Measurements from ENCODE around the gene PHRF1.
"Not testable (repeated sequence)": the region's sequence is repeated elsewhere in the genome, so short reads cannot be mapped to it uniquely, and the experiment has no call there.

Gene PHRF1

GRCh38 chr11:645536-645935, 69.3 kb downstream of the PHRF1 start:
- no peak for DNase-seq (ENCODE audit: low read depth)
- no peak overlapping the region for H3K4me3 ChIP-seq (ENCODE audit: control insufficient read depth, low read depth, low read length)
- no peak for TF ChIP-seq CTCF (IDR thresholded peaks at IDR 0.05; ENCODE audit: control insufficient read depth, insufficient read depth, low read depth, low read length, missing control alignments)

GRCh38 chr11:646214-646613, 69.9 kb downstream of the PHRF1 start:
- TF ChIP-seq CTCF (IDR thresholded peaks at IDR 0.05; ENCODE audit: control insufficient read depth, insufficient read depth, low read depth, low read length, missing control alignments): no peak
- H3K4me3 ChIP-seq (ENCODE audit: control insufficient read depth, low read depth, low read length): no peak overlapping the region

GRCh38 chr11:647672-648158, 71.4 kb downstream of the PHRF1 start:
- DNase-seq (ENCODE audit: low read depth); H3K4me3 ChIP-seq (ENCODE audit: control insufficient read depth, low read depth, low read length): not testable (repeated sequence)

More at GRCh38 chr11:646214-646613, 69.9 kb downstream of the PHRF1 start:
- DNase-seq (ENCODE audit: low read depth): no peak

- no peak for TF ChIP-seq CTCF (IDR thresholded peaks at IDR 0.05; ENCODE audit: control insufficient read depth, insufficient read depth, low read depth, low read length, missing control alignments)
- H3K4me3 ChIP-seq (ENCODE audit: control insufficient read depth, low read depth, low read length): no peak overlapping the region
- no peak for DNase-seq (ENCODE audit: low read depth)
Observed at GRCh38 chr11:650482-650881, 74.2 kb downstream of the PHRF1 start.

GRCh38 chr11:653136-653535, 76.9 kb downstream of the PHRF1 start:
- H3K4me3 ChIP-seq (ENCODE audit: control insufficient read depth, low read depth, low read length); DNase-seq (ENCODE audit: low read depth): not testable (repeated sequence)

- DNase-seq (ENCODE audit: low read depth): no peak
- no peak for TF ChIP-seq CTCF (IDR thresholded peaks at IDR 0.05; ENCODE audit: control insufficient read depth, insufficient read depth, low read depth, low read length, missing control alignments)
- H3K4me3 ChIP-seq (ENCODE audit: control insufficient read depth, low read depth, low read length): no peak overlapping the region
Observed at GRCh38 chr11:653837-654236, 77.6 kb downstream of the PHRF1 start.

- not testable (repeated sequence) for DNase-seq (ENCODE audit: low read depth); H3K4me3 ChIP-seq (ENCODE audit: control insufficient read depth, low read depth, low read length)
Observed at GRCh38 chr11:654444-654843, 78.2 kb downstream of the PHRF1 start.

GRCh38 chr11:655036-655726, 78.9 kb downstream of the PHRF1 start:
- no peak overlapping the region for H3K4me3 ChIP-seq (ENCODE audit: control insufficient read depth, low read depth, low read length)
- no peak for DNase-seq (ENCODE audit: low read depth)
- TF ChIP-seq CTCF (IDR thresholded peaks at IDR 0.05; ENCODE audit: control insufficient read depth, insufficient read depth, low read depth, low read length, missing control alignments): no peak
